Measurements from ENCODE around the gene SPEN.

DNA sequence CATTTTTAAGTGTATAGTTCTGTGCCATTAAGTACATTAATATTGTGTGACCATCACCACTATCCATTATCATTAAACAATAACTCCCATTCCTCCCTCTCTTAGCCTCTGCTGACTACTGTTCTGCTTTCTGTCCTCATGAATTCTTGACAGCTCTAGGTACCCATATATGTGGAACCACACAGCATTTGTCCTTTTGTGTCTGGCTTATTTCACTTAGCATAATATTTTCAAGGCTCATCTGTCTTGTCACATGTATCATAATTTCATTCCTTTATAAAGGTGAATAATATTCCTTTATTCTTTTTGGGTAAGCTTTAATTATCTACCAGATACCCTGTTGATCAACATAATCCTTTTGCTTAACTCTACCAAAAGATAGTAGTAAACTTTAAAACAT, 47.7 kb downstream of the SPEN start:
- TF ChIP-seq, protein P1, sequence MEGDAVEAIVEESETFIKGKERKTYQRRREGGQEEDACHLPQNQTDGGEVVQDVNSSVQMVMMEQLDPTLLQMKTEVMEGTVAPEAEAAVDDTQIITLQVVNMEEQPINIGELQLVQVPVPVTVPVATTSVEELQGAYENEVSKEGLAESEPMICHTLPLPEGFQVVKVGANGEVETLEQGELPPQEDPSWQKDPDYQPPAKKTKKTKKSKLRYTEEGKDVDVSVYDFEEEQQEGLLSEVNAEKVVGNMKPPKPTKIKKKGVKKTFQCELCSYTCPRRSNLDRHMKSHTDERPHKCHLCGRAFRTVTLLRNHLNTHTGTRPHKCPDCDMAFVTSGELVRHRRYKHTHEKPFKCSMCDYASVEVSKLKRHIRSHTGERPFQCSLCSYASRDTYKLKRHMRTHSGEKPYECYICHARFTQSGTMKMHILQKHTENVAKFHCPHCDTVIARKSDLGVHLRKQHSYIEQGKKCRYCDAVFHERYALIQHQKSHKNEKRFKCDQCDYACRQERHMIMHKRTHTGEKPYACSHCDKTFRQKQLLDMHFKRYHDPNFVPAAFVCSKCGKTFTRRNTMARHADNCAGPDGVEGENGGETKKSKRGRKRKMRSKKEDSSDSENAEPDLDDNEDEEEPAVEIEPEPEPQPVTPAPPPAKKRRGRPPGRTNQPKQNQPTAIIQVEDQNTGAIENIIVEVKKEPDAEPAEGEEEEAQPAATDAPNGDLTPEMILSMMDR (conservative IDR thresholded peaks at IDR 0.05; ENCODE audit: low read depth, low read length) = no peak
- TF ChIP-seq POLR2A (IDR thresholded peaks at IDR 0.05; ENCODE audit: low read depth, low read length) (no peak), RFX5 (IDR thresholded peaks at IDR 0.05; ENCODE audit: low read depth, low read length) (no peak), CHD1 (IDR thresholded peaks at IDR 0.05; ENCODE audit: low read depth, low read length) (no peak), MXI1 (IDR thresholded peaks at IDR 0.05; ENCODE audit: borderline replicate concordance, low read depth, low read length) (no peak), FOS (IDR thresholded peaks at IDR 0.05; ENCODE audit: low read depth, low read length) (no peak), SMC3 (IDR thresholded peaks at IDR 0.05; ENCODE audit: low read depth, low read length) (no peak), MAFK (IDR thresholded peaks at IDR 0.05; ENCODE audit: low read depth, low read length) (no peak)
- TF ChIP-seq, protein P2, sequence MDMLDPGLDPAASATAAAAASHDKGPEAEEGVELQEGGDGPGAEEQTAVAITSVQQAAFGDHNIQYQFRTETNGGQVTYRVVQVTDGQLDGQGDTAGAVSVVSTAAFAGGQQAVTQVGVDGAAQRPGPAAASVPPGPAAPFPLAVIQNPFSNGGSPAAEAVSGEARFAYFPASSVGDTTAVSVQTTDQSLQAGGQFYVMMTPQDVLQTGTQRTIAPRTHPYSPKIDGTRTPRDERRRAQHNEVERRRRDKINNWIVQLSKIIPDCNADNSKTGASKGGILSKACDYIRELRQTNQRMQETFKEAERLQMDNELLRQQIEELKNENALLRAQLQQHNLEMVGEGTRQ (IDR thresholded peaks at IDR 0.05; ENCODE audit: low read depth, low read length) = no peak
